ENCODE results near the gene NPSR1. TPM values are rescaled to one million over a fixed set of nuclear protein-coding genes. Genes with fewer than 3 reads are reported as not detected.

NPSR1 gene
- total and polyA plus RNA-seq, 8 donors = not detected

DNA sequence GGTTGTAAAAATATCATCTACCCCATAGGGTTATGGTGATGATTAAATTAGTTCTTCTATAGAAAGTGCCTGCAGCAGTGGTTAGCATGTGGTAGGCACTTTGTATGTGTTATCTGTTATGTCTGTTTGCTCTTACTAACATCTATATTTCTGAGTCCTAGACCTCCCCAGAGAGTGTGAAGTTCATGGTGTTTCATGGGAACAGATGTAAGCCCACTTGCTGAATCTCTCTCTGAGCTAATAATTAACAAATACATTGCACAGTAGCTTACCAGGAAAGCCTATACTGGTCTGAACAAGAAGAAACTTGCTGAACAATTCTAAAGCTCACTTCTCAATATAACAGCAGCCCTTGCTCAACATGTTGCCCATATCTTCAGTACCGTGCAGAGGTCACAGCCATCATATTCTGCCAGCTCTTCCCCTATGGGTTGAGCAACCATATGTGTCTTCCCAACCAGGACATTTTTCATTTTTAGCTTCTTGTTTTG is 100.1 kb downstream of the NPSR1 start:
- TF ChIP-seq, protein P1, sequence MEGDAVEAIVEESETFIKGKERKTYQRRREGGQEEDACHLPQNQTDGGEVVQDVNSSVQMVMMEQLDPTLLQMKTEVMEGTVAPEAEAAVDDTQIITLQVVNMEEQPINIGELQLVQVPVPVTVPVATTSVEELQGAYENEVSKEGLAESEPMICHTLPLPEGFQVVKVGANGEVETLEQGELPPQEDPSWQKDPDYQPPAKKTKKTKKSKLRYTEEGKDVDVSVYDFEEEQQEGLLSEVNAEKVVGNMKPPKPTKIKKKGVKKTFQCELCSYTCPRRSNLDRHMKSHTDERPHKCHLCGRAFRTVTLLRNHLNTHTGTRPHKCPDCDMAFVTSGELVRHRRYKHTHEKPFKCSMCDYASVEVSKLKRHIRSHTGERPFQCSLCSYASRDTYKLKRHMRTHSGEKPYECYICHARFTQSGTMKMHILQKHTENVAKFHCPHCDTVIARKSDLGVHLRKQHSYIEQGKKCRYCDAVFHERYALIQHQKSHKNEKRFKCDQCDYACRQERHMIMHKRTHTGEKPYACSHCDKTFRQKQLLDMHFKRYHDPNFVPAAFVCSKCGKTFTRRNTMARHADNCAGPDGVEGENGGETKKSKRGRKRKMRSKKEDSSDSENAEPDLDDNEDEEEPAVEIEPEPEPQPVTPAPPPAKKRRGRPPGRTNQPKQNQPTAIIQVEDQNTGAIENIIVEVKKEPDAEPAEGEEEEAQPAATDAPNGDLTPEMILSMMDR (IDR thresholded peaks at IDR 0.05) = no peak
- H3K9me3 ChIP-seq = no peaks in the 10 kb centered on the region
- no peaks in the 10 kb centered on the region for H3K36me3 ChIP-seq
- intact Hi-C loops (cut with DNase I) = no loop called here
- H3K4me1 ChIP-seq = no peaks in the 10 kb centered on the region
- DNase-seq (no peak), ATAC-seq (peak in 3 of 4 donors; percentile 36 to 72 (median 59)), FAIRE-seq (no peak)
- no peak overlapping the region for H3K27ac ChIP-seq
- no peak overlapping the region for H3K4me3 ChIP-seq
- H3K27me3 ChIP-seq = no peaks in the 10 kb centered on the region
- 31 to 35% methylated on average over 1 of the region's 1 CpG for WGBS, 2 donors

DNA sequence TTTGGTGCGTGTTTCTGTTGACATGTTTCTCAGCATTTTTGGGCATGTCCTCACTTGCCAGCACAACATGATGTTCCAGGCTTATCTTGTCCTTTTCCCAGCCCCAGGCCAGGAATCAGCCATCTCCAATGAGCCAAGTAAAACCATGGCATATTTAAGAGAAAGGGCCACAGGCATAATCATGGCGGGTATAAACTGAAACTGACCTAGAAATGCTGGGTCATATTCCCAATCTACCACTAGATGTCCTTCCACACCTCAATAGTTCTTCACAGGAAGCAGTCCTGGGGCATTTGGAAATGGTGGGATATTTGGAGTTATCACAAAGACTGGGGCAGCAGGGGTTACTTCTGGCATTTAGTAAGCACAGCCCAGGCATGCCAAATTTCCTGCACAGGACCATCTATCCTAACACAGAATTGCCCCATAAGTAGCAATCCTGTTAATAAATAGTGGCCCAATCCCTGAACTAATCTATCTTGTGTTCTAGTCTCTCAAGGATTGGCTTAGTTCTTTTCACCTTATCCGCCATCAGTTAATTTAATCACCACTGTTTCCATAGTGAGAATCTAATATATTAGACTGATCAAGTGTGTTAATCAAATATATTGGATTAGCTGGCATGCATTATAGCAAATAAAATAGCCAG is 101.6 kb downstream of the NPSR1 start:
- FAIRE-seq = no peak

DNA sequence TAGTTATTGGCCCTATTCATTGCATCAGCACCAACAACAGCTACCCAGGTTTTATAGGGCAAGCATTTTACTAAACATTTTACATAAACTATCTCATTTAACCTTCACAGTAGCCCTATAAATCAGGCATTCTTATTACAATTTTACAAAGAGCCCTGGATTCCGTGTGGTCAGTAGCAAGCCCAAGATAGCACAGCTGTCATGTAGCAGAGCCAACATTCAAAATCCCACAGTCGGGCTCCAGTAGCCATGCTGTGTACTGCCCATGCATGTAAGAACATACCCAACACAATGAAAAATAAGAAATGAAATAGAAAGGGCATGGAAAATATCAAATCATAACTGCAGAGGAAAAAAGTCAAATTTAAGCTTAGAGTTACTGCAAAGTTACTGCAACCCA is 102.3 kb downstream of the NPSR1 start:
- no peak for ATAC-seq
- WGBS, 2 donors = 48 to 77% methylated on average over 2 of the region's 2 CpGs
- Histone ChIP-seq H3K36me3 (no peaks in the 10 kb centered on the region), H3K4me3 (no peak overlapping the region), H3K4me1 (no peaks in the 10 kb centered on the region), H3K27ac (no peak overlapping the region), H3K27me3 (no peaks in the 10 kb centered on the region), H3K9me3 (no peaks in the 10 kb centered on the region)
- FAIRE-seq = no peak
- no peak for DNase-seq
- TF ChIP-seq, protein P1 (IDR thresholded peaks at IDR 0.05) = no peak
- intact Hi-C loops (cut with DNase I) = no loop called here

More for the DNA sequence above, 101.6 kb downstream of the NPSR1 start:
- ATAC-seq (peak in 3 of 4 donors; percentile 75 to 84 (median 81)), DNase-seq (no peak)
- no peaks in the 10 kb centered on the region for H3K27me3 ChIP-seq
- no peak overlapping the region for H3K27ac ChIP-seq
- no peaks in the 10 kb centered on the region for H3K9me3 ChIP-seq
- no peaks in the 10 kb centered on the region for H3K36me3 ChIP-seq
- intact Hi-C loops (cut with DNase I) = no loop called here
- TF ChIP-seq, protein P1 (IDR thresholded peaks at IDR 0.05) = peak; percentile 15 to 43 (median 28)
- WGBS, 2 donors = 66 to 89% methylated on average over 3 of the region's 3 CpGs
- no peak overlapping the region for H3K4me3 ChIP-seq
- H3K4me1 ChIP-seq = no peaks in the 10 kb centered on the region

DNA sequence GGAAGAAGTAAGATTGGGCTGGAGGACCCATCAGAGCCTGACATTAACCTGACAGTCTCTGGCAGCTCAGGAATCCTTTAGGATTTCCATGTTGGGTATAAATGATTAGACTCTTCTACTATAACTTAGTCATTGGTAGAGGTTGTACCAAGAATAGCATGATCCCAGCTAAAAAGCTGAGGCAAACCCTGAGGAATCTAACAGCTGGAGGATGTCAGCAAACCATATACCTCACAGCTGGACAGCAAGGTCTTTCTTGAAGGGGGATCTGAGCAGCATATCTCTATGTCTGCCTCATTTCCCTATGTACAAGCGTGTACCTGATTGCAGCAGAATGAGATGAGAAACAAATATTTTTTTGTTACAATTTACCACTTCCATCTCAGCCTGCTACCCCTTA is 103.2 kb downstream of the NPSR1 start:
- H3K36me3 ChIP-seq = no peaks in the 10 kb centered on the region
- intact Hi-C loops (cut with DNase I) = no loop called here
- FAIRE-seq (no peak), ATAC-seq (no peak), DNase-seq (no peak)
- H3K4me3 ChIP-seq = no peak overlapping the region
- H3K9me3 ChIP-seq = no peaks in the 10 kb centered on the region
- no peak overlapping the region for H3K27ac ChIP-seq
- H3K27me3 ChIP-seq = no peaks in the 10 kb centered on the region
- no peaks in the 10 kb centered on the region for H3K4me1 ChIP-seq
- TF ChIP-seq, protein P1 (IDR thresholded peaks at IDR 0.05) = no peak
- WGBS, 2 donors = 72 to 88% methylated on average over 1 of the region's 1 CpG

GRCh38 chr7:34761627-34762026 is 103.6 kb downstream of the NPSR1 start:
- H3K27me3 ChIP-seq = no peaks in the 10 kb centered on the region
- H3K36me3 ChIP-seq = no peaks in the 10 kb centered on the region
- no peaks in the 10 kb centered on the region for H3K4me1 ChIP-seq
- TF ChIP-seq, protein P1 (IDR thresholded peaks at IDR 0.05) = no peak
- DNase-seq = no peak
- H3K27ac ChIP-seq = no peak overlapping the region
- FAIRE-seq = no peak
- H3K9me3 ChIP-seq = no peaks in the 10 kb centered on the region
- no peak overlapping the region for H3K4me3 ChIP-seq
- no peak for ATAC-seq
- intact Hi-C loops (cut with DNase I) = no loop called here
